ENCODE measurements around the gene ZNF585A. TPM values are rescaled to one million over a fixed set of nuclear protein-coding genes. Genes with fewer than 3 reads are reported as not detected.

The ZNF585A gene
- total and polyA plus RNA-seq, 2 of the 4 experiments (the other 2 are of a cell fraction) = 6.2 to 9.5 TPM

GRCh38 chr19:37148214-37148613, 24.3 kb downstream of the ZNF585A start:
- H2BK5ac ChIP-seq (ENCODE audit: low read depth, low read length, poor library complexity, severe bottlenecking) = no peak overlapping the region
- H4K5ac ChIP-seq (ENCODE audit: low read depth, low read length) = no peak overlapping the region
- CTCF ChIA-PET = no interaction called here
- H3K4me1 ChIP-seq (ENCODE audit: control insufficient read depth, insufficient read depth, low read length) = no peaks in the 10 kb centered on the region
- TF ChIP-seq USF2 (IDR thresholded peaks at IDR 0.05; ENCODE audit: low read depth, low read length) (no peak), POLR2A (IDR thresholded peaks at IDR 0.05; ENCODE audit: low read depth, low read length) (no peak), RAD21 (IDR thresholded peaks at IDR 0.05; ENCODE audit: low read length) (no peak), ELK1 (IDR thresholded peaks at IDR 0.05; ENCODE audit: borderline replicate concordance, low read depth, low read length) (no peak), FOS (IDR thresholded peaks at IDR 0.05; ENCODE audit: low read depth, low read length) (no peak), NFE2L2 (IDR thresholded peaks at IDR 0.05; ENCODE audit: low read depth, low read length) (no peak), MAZ (IDR thresholded peaks at IDR 0.05; ENCODE audit: borderline replicate concordance, low read depth, low read length) (no peak)
- TF ChIP-seq, protein P1, sequence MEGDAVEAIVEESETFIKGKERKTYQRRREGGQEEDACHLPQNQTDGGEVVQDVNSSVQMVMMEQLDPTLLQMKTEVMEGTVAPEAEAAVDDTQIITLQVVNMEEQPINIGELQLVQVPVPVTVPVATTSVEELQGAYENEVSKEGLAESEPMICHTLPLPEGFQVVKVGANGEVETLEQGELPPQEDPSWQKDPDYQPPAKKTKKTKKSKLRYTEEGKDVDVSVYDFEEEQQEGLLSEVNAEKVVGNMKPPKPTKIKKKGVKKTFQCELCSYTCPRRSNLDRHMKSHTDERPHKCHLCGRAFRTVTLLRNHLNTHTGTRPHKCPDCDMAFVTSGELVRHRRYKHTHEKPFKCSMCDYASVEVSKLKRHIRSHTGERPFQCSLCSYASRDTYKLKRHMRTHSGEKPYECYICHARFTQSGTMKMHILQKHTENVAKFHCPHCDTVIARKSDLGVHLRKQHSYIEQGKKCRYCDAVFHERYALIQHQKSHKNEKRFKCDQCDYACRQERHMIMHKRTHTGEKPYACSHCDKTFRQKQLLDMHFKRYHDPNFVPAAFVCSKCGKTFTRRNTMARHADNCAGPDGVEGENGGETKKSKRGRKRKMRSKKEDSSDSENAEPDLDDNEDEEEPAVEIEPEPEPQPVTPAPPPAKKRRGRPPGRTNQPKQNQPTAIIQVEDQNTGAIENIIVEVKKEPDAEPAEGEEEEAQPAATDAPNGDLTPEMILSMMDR (conservative IDR thresholded peaks at IDR 0.05; ENCODE audit: low read depth, low read length) = no peak
- no peaks in the 10 kb centered on the region for H4K20me1 ChIP-seq (ENCODE audit: insufficient read depth, low read length)
- H3K4ac ChIP-seq (ENCODE audit: low read depth, low read length) = no peak overlapping the region
- no peak overlapping the region for H2AK5ac ChIP-seq (ENCODE audit: low read depth, low read length)
- H2BK20ac ChIP-seq (ENCODE audit: low read depth, low read length) = no peak overlapping the region
- ATAC-seq (ENCODE audit: low read depth) = no peak
- H3K4me3 ChIP-seq (ENCODE audit: insufficient read depth, low read depth, low read length) = no peak overlapping the region
- no peak overlapping the region for H3K4me2 ChIP-seq (ENCODE audit: low read depth, low read length)
- POLR2A ChIA-PET (ENCODE audit: unreplicated experiment) = no interaction called here
- H3K9me3 ChIP-seq (ENCODE audit: control insufficient read depth, insufficient read depth, low read length) = peaks cover 54% of the 10 kb centered on the region
- no peak overlapping the region for H3K18ac ChIP-seq (ENCODE audit: low read depth, low read length)
- no peak overlapping the region for H4K8ac ChIP-seq (ENCODE audit: low read depth in 2 of 2, low read length in 2 of 2)
- H3K9ac ChIP-seq (ENCODE audit: low read depth, low read length) = no peak overlapping the region
- no peak overlapping the region for H3K14ac ChIP-seq (replicated peaks; ENCODE audit: low read depth, low read length)
- no peak overlapping the region for H3K27ac ChIP-seq (ENCODE audit: insufficient read depth, low read length)
- H2BK15ac ChIP-seq (ENCODE audit: low read depth, low read length) = no peak overlapping the region
- WGBS, 2 experiments (ENCODE audit: extremely low coverage in 2 of 2, insufficient read length in 1 of 2) = no CpG with 5 or more reads among the region's 3 CpGs
- dilution Hi-C loops (cut with HindIII; ENCODE audit: low sequenced_read_pairs, unreplicated experiment) = no loop called here
- in situ Hi-C loops (cut with MboI; ENCODE audit: low sequenced_read_pairs) = no loop called here
- H3K9me1 ChIP-seq (ENCODE audit: insufficient read depth, low read length) = no peaks in the 10 kb centered on the region
- no peak overlapping the region for H2AFZ ChIP-seq (replicated peaks; ENCODE audit: low read length, poor library complexity)
- H3K27me3 ChIP-seq (ENCODE audit: control insufficient read depth, insufficient read depth, low read length) = no peaks in the 10 kb centered on the region
- BruUV-seq (replicated peaks) = no TSS peak
- no peak overlapping the region for H4K91ac ChIP-seq (ENCODE audit: insufficient read depth, low read depth, low read length)
- no peak for DNase-seq
- H2BK120ac ChIP-seq (ENCODE audit: low read depth, low read length) = no peak overlapping the region
- no peak overlapping the region for H2AK9ac ChIP-seq (replicated peaks; ENCODE audit: low read depth, low read length, poor library complexity)
- H3K23ac ChIP-seq (ENCODE audit: low read depth, low read length) = no peak overlapping the region
- intact Hi-C loops (cut with micrococcal nuclease) = no loop called here
- no peak overlapping the region for H3K56ac ChIP-seq (ENCODE audit: extremely low read depth, insufficient read depth, low read length)
- no peaks in the 10 kb centered on the region for H3K79me1 ChIP-seq (ENCODE audit: low read depth in 1 of 2, low read length in 2 of 2)
- peaks cover 20% of the 10 kb centered on the region for H3K36me3 ChIP-seq (ENCODE audit: control insufficient read depth, insufficient read depth, low read length)
